B cell (primary cell): ENCODE results near the gene PRRG2. TPM values are rescaled to one million over a fixed set of nuclear protein-coding genes. Genes with fewer than 3 reads are reported as not detected.

Experiments used
- ATAC-seq: fragments of 200-7000 bp; cut with Tn5 transposase; one replicate; pipeline ENCODE4 v1.10.0; 2021; ENCODE audit warnings: low read depth, mild to moderate bottlenecking, moderate number of reproducible peaks, moderate library complexity
- CTCF ChIA-PET: fragments of 350-600 bp; sonication (Branson Sonifier 250); formaldehyde crosslinking; loops from one replicate; lab custom pipeline; 2021; ENCODE audit warnings: antibody characterized with exemption, inconsistent platforms; lab: Charles Lee
- POLR2A ChIA-PET: fragments of 350-600 bp; sonication (Branson Sonifier 250); formaldehyde crosslinking; loops from one replicate; lab custom pipeline; 2021; ENCODE audit warnings: antibody characterized with exemption; lab: Charles Lee
- DNase-seq: peaks from one replicate; pipeline ENCODE4 v3.0.0; 2013
- H2AFZ ChIP-seq: 2 replicates; pipeline ENCODE4 v1.6.1; 2012; ENCODE audit warnings: mild to moderate bottlenecking, low read depth, low read length; ENCODE audit not compliant: insufficient read depth, poor library complexity, severe bottlenecking
- H3K27ac ChIP-seq, 2 donors: 1 replicate in 1 of 2; 2 replicates in 1 of 2; pipeline ENCODE4 v1.5.1; 2012 to 2013; ENCODE audit warnings: low read length in 2 of 2, mild to moderate bottlenecking in 2 of 2, moderate library complexity in 1 of 2
- H3K27me3 ChIP-seq, 4 experiments: fragments of 200-600 bp in 1 of 4; sonication (generic) in 1 of 4; replicated peaks in 1 of 4; 1 replicate in 2 of 4; 2 replicates in 2 of 4; pipeline versions ENCODE4 v1.6.1 to v1.7.0; 2013 to 2016; ENCODE audit warnings: low read length in 3 of 4, mild to moderate bottlenecking in 2 of 4, mixed read lengths in 1 of 4, moderate library complexity in 1 of 4; ENCODE audit not compliant: insufficient read depth in 4 of 4, control insufficient read depth in 3 of 4; ENCODE audit errors: control extremely low read depth in 1 of 4
- H3K36me3 ChIP-seq, 2 experiments: replicated peaks in 1 of 2; 1 replicate in 1 of 2; 2 replicates in 1 of 2; pipeline versions ENCODE4 v1.6.1 to v1.7.1; 2013; ENCODE audit warnings: low read length in 1 of 2; ENCODE audit not compliant: insufficient read depth in 2 of 2, control insufficient read depth in 1 of 2; ENCODE audit errors: control extremely low read depth in 1 of 2, extremely low read depth in 1 of 2
- H3K4me1 ChIP-seq, 2 donors: fragments of 200-600 bp in 1 of 2; sonication (generic) in 1 of 2; 1 replicate in 1 of 2; 2 replicates in 1 of 2; pipeline versions ENCODE4 v1.5.1 to v1.6.1; 2013 to 2017; ENCODE audit warnings: low read length in 2 of 2; ENCODE audit not compliant: control insufficient read depth in 2 of 2, insufficient read depth in 2 of 2
- H3K4me2 ChIP-seq: replicated peaks from 2 replicates; pipeline ENCODE3; 2012; ENCODE audit warnings: mild to moderate bottlenecking, low read depth, low read length; ENCODE audit not compliant: poor library complexity, severe bottlenecking
- H3K4me3 ChIP-seq, 5 experiments: fragments of 200-600 bp in 1 of 5; sonication (generic) in 1 of 5; 1 replicate in 3 of 5; 2 replicates in 2 of 5; pipeline versions ENCODE4 v1.5.1 to v1.7.0; 2011 to 2016; ENCODE audit warnings: low read length in 4 of 5, mild to moderate bottlenecking in 4 of 5, low read depth in 2 of 5, control low read depth in 1 of 5, moderate library complexity in 1 of 5; ENCODE audit not compliant: insufficient read depth in 1 of 5; ENCODE audit errors: control extremely low read depth in 1 of 5, extremely low read depth in 1 of 5
- H3K79me2 ChIP-seq: fragments of 200-600 bp; sonication (generic); one replicate; pipeline ENCODE4 v1.6.0; 2016; ENCODE audit warnings: low read length; ENCODE audit not compliant: control insufficient read depth, insufficient read depth
- H3K9ac ChIP-seq: fragments of 200-600 bp; sonication (generic); 2 replicates; pipeline ENCODE4 v1.6.1; 2017; ENCODE audit warnings: mild to moderate bottlenecking, low read length, moderate library complexity
- H3K9me3 ChIP-seq, 3 donors: one replicate each; pipeline versions ENCODE4 v1.6.1 to v1.7.1; 2013; ENCODE audit warnings: low read length in 2 of 3; ENCODE audit not compliant: control insufficient read depth in 2 of 3, insufficient read depth in 1 of 3; ENCODE audit errors: control extremely low read depth in 1 of 3
- H4K20me1 ChIP-seq: 2 replicates; pipeline ENCODE4 v1.6.0; 2012; ENCODE audit warnings: mild to moderate bottlenecking, low read length; ENCODE audit not compliant: insufficient read depth, control insufficient read depth, poor library complexity, severe bottlenecking
- H3K27ac Mint-ChIP-seq: one replicate; pipeline ENCODE4 v1.8.0; 2021; ENCODE audit warnings: mixed read lengths
- H3K27me3 Mint-ChIP-seq: one replicate; pipeline ENCODE4 v1.8.0; 2021; ENCODE audit warnings: mixed read lengths
- H3K4me1 Mint-ChIP-seq: one replicate; pipeline ENCODE4 v1.8.0; 2021; ENCODE audit warnings: mixed read lengths
- H3K4me3 Mint-ChIP-seq: one replicate; pipeline ENCODE4 v1.8.0; 2021; ENCODE audit warnings: mixed read lengths
- H3K9me3 Mint-ChIP-seq: one replicate; pipeline ENCODE4 v1.8.0; 2022; ENCODE audit warnings: mixed read lengths; ENCODE audit not compliant: insufficient read depth
- CTCF ChIP-seq: fragments of 200-600 bp; IDR thresholded peaks from one replicate; pipeline ENCODE4 v1.8.0; 2022; ENCODE audit warnings: antibody characterized with exemption, mild to moderate bottlenecking
- EZH2 ChIP-seq: IDR thresholded peaks from 2 replicates; pipeline ENCODE4 v1.6.1; 2012; ENCODE audit warnings: borderline replicate concordance, low read depth, mild to moderate bottlenecking, moderate library complexity, low read length; ENCODE audit not compliant: insufficient read depth, poor library complexity, severe bottlenecking
- WGBS: methylation state at CpG from one replicate; pipeline ENCODE4 v1.1.5; 2013; ENCODE audit warnings: missing lambda C conversion rate; ENCODE audit not compliant: insufficient coverage; 5-methylcytosine and 5-hydroxymethylcytosine counted together
- intact Hi-C: fragments of 100-400 bp; cut with micrococcal nuclease; formaldehyde crosslinking; loops from one replicate; pipeline ENCODE4 v1.10.0; 2022
- polyA plus RNA-seq: library from polyadenylated mRNA; depleted of rRNA; stranded (reverse); fragments of >200 nt; gene quantifications from 2 replicates; pipeline ENCODE4 v1.2.3, GENCODE V29; 2012
- total RNA-seq, 2 donors: library from RNA; stranded (reverse); fragments of 120-200 nt in 1 of 2; gene quantifications; 1 replicate in 1 of 2; 2 replicates in 1 of 2; pipeline versions ENCODE4 v1.2.3 to v1.2.4, GENCODE V29; 2013 to 2022

PRRG2 gene
- total and polyA plus RNA-seq, 2 donors (not counting 1 experiment from before 2014, with no cell fraction given) = 1.1 to 4.4 TPM

GRCh38 chr19:49570138-49570856 is 10.8 kb upstream of the PRRG2 start:
- Mint-ChIP-seq H3K4me3 (peak overlapping the region; percentile 40), H3K27me3 (no peaks in the 10 kb centered on the region), H3K27ac (peak overlapping the region; percentile 71), H3K4me1 (peaks cover 25% of the 10 kb centered on the region), H3K9me3 (no peaks in the 10 kb centered on the region)
- WGBS = 55% methylated on average over 10 of the region's 14 CpGs
- ChIA-PET CTCF (interaction anchor here (0.8 to 4.5 kb wide), 30 partner anchors 10 to 775 kb away, joined by 3 to 42 read pairs (median 4); partner anchors contain the start of genes BCL2L12, FLT3LG, IRF3 and NOSIP), POLR2A (interaction anchor here (1.0 to 2.0 kb wide), 4 partner anchors 10 to 109 kb away, joined by 6 to 11 read pairs (median 9); partner anchors contain the start of genes NOSIP and RCN3)
- peak; percentile 89 for DNase-seq
- TF ChIP-seq EZH2 (no peak), CTCF (peak; percentile 100)
- intact Hi-C loops = loop anchor here (1.0 kb wide), 4 partner anchors 23 to 344 kb away; partner anchors contain the start of gene FLT3LG
- H4K20me1 ChIP-seq = peaks cover 16% of the 10 kb centered on the region
- H3K36me3 ChIP-seq = peaks cover 0 to 20% of the 10 kb centered on the region in 2 experiments
- H3K9ac ChIP-seq = no peak overlapping the region
- peaks cover 12 to 37% of the 10 kb centered on the region in 2 donors for H3K4me1 ChIP-seq
- H3K4me2 ChIP-seq = no peak overlapping the region
- no peaks in the 10 kb centered on the region for H3K27me3 ChIP-seq
- peaks cover 78% of the 10 kb centered on the region for H3K79me2 ChIP-seq
- peak overlapping the region in 1 of 2 donors; percentile 16 for H3K27ac ChIP-seq
- no peaks in the 10 kb centered on the region for H3K9me3 ChIP-seq
- H2AFZ ChIP-seq = peak overlapping the region; percentile 20
- H3K4me3 ChIP-seq = no peak overlapping the region
- peak; percentile 82 for ATAC-seq
